NCI-H748 (cell line): ENCODE data around the gene TBC1D14.

Source experiments
- DNase-seq: peaks from one replicate; lab custom pipeline; 2025; ENCODE audit not compliant: unreplicated experiment; lab: John Stamatoyannopoulos, UW

The TBC1D14 gene

DNA sequence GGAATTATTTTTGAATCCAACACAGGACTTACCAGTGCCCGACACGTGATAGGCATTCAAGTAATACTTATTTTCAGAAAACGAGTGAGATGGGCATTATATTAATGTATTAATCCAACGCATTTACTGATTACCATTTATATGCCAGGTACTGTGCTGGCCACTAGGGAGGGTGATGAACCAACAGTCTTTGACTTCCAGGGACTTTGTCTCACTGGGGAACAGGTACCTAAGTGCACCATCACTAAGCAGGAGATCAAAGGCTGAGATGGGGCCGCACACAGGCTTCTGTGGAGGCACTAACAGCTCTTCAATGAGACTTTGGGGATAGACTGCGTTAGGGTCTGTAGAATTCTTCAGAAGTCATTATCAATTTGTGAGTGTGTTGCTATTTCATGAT is 127.8 kb downstream of the TBC1D14 start:
- no peak for DNase-seq

DNA sequence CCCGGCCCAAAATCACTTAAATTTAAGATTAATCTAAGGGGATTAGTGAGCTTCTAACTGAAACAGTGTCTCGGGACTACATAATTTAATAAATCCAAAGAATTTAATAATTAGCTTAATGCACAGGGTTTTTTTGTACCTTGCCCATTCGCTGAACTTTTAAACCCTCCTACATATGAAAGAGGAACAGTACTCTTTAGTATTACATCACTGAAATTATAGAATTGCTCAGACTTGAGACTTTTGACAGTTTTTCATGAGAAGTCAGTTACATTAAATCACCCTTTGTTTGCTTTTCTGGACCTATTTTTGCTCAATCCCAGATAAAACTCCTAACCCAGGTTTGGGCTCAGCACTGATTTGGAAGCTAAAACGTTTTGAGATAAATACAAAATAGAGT is 131.1 kb downstream of the TBC1D14 start:
- DNase-seq: no peak

DNA sequence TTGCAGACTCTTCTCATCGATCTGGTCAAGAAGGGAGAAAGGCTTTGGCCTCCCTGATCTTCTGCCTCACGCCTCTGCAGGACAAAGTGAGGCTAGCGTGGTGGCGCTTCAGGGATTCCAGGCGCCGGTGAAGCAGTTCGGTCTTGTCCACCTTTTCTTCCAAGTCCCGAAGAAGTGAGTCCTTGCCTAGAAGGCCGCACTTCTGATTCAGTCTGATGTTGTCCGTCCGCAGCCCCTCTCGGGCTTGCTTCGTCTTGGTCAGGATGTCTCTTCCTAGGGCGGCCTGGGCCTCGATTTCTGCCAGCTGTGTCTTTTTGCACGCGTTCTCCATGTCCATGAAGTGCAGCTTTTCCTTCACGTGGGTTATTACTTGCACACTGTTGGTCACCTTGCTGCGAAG is 131.6 kb downstream of the TBC1D14 start:
- no peak for DNase-seq

DNA sequence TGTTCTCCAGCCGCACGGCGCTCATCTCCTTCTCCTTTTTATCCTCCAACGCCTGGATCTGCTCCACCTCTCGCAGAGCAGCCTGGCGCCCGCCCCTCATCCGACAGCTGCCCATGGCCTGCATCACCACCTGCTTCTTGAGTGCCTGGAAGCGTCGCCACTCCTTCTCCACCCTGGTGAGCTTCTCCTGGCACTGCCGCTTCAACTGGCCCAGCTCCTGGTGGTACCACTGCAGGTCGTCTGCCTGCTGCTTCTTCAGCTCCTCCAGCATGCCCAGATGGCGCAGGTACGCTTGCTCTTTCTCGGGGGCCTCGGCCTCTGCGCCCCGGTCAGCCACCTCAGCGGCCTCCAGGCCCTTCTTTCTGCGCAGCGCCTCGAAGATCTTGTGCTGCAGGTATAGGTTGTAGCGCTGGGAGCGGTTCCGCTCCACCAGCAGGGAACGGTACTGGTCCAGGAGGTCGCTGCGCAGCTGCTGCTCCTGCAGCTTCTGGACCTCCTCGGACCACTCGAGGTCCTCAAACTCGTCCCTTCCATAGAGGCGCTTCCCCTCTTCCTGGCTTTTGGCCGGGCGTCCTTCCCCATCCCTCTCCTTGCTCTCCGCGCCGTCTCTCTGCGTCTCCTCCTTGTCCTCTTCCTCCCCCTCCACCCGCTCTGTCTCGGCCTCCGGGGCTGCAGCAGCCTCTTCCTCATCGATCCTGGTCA is 132.3 kb downstream of the TBC1D14 start:
- DNase-seq: peak; percentile 67

DNA sequence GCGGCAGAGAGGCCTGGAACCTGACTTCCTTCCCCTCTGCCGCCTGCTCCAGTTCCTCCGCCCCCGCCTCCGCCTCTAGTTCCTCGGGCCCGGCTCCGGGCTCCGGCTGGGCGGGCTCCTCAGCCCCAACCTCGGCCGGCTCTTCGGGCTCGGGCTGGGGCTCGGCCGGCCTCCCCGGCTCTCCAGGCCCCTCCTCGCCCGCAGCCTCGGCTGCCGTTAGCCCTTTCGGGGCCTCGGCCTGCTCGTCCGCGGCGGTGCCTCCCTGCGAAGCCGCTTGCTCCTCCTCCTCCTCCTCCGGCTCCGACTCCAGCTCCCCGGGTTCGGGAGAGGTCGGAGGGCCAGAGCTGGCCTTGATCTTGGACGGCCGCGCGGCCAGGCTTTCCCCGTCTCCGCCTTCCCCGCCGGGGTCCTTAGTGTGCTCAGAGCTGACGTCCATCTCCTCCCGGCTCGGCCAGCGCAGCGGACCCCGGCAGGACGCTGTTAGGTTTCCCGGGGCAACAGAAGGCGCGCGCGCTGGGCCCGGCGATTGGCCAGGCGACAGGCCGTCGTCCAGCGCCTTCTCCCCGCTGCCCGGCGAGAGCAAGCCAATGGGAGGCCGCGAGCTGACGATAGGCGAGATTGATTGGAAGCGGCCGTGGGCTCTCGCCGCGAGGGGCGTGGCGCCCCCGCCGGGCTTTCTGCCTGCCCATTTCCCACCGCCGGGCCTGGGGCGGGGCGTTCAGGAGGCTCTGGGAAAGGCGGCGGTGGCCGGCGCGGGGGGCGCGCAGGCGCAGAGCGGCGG is 133.1 kb downstream of the TBC1D14 start:
- DNase-seq: peak; percentile 97

DNA sequence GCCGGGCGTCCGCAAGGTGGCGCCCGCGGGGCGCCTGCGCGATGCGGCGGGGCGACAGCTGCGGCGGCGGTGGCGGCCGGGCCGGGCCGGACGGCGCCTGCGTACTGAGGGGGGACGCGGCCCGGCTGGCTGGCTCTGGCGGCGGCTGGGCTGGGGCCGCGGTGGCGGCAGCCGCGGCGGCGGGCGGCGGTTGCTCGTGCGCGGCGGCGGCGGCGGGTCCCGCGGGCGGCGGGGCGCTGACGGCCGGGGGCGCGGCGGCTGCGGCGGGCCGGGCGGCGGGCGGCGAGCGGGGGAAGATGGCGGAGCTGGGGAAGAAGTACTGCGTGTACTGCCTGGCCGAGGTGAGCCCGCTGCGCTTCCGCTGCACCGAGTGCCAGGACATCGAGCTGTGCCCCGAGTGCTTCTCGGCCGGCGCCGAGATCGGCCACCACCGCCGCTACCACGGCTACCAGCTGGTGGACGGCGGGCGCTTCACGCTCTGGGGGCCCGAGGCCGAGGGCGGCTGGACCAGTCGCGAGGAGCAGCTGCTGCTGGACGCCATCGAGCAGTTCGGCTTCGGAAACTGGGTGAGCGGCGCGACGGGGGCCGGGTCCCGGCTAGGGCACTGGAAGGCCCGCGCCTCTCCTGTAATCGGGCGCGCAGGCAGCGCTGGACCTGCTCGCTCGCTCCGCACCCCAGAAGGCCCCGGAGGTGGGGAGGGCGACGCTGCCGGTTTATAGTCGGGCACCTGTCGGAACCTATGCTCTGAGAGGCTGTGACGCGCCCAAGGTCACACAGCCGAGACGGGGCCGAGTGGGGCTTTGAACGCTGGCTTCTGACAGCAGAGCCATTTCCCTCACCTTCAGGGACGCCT is 133.9 kb downstream of the TBC1D14 start, which contains the start of gene TADA2B:
TADA2B (plus strand) TSS at position 89 of the 853 bp plus-strand sequence; CDS start at position 297, 208 bp downstream.
- DNase-seq: peak; percentile 49

DNA sequence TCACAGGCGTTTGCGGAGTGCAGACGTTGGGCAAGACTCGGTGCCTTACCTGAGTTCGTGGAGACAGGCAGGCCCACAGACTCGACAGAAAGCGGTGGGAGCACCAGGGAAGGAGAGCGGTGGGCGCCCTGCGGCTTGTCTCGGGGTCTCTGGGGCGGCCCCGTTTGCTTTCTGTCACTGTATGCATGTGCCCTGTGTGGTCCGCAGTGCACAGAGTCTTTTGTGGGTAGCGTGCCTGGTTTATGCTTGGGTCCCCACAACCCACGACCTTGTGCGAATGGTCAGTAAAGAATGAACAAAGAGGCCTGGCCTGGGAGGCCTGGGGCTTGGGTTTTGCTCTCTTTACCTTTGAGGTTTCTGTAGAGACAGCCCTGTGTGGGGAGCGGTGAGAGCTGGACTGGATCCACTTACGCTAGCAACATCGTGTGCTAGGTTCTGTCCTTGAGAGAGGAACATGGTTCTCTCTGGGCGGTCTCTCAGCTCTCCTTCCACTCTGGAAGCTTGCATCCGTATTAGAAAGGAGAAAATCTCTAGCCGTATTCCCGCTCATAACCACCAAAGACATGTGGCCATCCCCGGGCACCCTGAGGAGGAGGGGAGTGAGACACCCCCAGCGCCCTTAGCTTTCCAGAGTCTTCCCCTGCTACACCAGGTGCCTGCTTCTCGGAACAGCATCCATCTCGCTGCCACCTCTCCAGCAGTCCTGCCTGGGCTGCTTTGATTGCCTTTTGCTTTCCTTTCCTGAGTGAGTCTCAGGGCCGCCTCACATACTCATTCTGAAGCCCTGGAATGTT is 134.7 kb downstream of the TBC1D14 start:
- no peak for DNase-seq

DNA sequence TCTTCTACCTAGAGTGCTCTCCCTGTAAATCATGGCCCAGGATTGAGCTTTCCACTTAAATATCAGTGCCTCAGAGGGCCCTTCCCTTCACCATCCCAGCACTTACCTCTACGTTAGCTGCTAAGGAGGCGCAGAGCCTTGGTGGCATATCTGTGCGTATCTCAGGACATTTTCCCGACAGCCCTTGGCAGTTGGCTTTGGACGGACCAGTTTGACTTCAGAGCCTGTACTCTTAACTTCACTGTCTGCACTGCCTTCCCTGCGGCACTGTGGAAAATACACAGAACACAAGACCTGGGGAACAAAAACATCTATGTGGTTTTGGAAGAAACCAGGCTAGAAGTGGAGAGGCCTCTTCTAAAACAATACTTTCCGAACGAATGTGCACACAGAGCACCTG is 135.9 kb downstream of the TBC1D14 start:
- DNase-seq: no peak

DNA sequence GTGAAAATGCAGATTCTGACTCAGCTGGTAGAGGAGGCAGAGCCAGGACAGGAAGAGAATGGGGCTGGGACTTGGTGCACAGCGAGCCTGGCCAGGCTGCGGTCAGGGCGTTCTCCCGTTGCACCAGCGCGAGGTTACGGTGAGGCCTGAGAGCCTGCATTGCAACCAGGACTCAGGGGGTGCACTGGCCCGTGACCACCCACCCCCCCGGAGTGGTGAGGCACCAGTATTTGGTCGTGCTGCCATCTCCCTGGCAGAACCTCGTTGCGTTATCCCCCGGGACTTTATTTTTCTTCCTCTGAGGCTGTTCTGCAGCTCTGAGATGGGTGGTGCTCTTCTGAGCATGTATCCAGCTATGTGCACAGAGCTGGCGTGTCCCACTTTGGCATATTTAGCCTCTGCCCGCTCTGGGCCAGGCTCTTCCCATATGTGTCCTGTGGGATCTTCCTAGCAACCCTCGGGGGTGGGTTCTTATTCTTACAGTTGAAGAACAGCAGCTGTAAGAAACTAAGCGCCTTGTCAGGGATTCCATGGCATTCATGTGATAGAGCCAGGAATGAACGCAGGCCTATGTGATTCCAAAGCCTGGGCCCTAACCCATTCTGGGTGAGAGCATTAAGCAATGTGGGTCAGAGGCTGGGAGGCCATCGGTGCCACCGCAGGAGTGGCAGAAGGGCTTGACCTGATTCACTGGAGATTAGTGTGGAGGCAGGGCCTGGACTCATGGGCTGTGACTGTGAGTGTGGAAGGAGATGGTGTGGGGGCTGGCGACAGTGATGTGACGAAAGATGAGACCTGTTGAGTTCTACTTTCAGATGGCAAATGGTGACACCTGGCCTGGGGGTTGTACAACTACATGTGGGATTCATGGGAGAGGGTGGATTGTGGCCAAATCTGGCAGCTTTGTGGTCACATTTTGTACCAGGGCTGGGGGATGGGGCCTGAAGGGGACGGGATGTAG is 136.6 kb downstream of the TBC1D14 start:
- no peak for DNase-seq

DNA sequence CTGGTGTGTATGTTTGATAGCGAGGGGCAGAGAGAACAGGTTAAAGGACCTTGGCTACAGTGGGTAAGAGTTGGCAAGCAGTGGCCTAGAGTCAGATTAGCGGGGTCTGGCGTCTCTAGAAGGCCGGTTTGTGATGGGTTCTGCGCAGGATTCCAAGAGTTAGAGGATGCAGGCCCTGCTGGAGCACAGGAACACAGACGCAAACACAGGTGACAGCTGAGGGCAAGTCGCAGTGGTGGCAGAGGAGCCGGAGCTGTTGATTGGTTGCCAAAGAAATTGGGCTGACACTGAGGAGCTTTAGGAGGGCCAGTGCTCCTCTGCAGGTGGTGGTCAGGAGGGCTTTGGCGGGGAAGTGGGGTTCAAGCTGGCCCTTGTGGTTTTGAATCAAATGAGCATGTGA is 137.3 kb downstream of the TBC1D14 start:
- no peak for DNase-seq

DNA sequence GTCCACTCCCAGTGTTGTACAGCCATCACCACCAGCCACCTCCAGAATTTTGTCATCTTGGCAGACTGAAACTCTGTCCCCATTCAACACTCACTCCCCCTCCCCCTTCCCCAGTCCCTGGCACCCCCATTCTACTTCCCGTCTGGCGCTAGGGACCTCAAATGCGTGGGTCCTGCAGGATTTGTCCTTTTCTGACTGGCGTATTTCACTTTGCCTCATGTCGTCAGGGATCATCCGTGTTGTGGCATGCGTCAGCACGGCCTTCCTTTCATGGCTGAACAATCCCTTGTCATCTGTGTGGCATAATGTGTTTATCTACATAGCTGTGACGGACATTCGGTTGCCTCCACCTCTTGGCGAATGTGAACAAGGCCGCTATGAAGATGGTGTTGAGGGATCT is 139.0 kb downstream of the TBC1D14 start:
- no peak for DNase-seq

DNA sequence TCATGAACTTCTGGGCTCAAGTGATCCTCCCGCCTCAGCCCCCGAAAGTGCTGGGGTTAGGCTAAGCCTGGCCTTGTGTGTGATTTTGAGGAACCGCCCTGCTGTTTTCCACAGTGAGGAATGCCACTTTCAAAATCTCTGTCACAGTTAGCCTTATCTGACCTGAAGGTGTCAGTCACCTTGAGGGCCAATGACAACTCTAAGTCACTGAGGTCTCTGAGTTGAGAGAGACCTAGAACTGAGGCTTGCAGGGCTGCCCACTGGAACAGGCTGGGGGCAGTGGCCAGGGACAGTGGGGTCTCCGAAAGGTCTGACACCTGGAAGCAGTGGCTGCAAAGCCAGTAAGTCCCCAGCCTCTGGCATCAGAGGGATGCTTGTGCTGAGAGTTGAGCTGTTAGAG is 139.7 kb downstream of the TBC1D14 start:
- DNase-seq: no peak

DNA sequence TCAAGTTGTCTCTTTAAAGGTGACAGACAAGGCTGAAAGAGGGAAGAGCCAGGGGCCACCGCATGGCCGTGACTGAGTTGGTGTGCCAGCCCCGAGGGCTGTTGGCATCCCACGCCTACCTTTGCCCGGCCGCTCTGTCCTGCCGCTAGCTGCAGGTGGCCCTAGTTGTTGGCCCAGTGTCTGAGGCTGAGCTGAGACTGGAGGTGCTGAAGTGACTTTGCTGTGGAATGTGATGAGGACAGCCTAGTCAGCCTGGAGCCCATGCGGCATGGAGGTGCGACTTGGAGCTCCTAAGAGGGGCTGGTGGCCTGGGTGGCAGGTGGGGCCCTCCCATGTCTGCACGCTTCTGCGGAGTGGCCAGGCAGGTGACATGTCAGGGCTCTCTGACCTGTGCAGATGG is 140.1 kb downstream of the TBC1D14 start:
- DNase-seq: no peak

DNA sequence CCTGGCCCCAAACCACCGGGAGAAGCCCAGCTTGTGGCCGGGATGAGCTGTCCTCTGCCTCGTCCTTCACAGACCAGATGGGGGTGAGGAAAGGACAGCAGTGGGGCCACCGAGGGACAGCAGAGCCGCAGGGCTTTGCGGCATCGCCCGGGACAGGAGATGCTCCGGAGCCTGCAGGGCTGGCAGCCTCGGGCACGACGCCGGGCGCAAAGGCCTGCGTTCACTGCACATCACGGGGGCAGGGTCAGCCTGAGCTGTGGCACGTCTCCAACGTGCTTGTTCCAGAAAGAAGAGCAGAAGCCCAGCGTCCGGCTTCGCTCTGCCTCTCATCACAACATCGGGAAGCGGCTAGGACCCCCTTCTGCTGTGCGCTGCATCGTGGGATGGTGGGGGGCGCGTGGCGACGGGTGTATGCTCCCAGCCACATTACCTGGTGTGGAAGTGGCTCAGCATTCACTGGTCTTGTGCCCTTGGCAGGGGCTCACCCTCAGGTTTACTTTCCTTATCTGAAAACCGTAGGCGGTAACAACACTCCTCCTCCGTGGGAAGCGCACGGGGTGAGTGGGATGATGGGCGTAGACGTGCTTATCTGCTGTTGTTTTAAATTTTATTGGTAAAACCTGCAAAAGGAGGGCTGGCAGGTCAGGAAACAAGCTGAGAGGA is 141.0 kb downstream of the TBC1D14 start:
- DNase-seq: no peak

DNA sequence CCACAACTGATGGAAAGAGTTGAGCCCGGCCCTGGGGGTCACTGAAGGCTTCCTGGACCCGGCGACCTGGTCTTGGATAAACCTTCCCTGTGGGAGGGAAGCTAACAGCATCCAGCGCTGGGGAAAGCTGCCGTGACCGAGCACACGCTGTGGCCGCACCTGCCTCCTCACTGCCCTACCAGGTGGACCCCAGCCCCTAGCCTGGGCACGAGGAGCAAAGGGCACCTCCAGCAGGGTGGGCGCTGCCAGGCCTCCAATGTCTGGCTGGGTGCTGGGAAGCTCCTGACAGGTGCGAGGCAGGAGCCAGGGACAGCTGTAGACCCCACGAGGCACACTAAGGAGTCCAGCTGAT is 141.5 kb downstream of the TBC1D14 start:
- DNase-seq: no peak

DNA sequence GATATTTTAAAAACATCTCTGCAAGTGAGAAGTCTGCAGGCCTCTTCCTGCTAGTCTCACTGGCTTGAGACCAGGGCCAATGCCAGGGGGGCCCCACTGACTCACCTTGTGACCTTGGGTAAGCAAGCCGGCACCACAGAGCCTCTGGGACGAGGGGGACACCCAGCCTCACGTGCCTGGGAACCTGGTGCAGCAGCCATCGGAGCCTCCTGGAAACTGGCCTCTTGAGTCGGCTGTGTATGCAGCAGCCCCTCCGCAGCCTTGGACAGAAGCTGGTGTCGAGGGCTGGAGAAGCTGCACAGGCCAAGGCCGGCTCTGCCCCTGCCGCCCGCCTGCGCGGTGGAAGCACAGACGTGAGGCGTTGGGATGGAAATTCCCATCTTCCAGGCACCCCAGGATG is 142.3 kb downstream of the TBC1D14 start:
- no peak for DNase-seq

DNA sequence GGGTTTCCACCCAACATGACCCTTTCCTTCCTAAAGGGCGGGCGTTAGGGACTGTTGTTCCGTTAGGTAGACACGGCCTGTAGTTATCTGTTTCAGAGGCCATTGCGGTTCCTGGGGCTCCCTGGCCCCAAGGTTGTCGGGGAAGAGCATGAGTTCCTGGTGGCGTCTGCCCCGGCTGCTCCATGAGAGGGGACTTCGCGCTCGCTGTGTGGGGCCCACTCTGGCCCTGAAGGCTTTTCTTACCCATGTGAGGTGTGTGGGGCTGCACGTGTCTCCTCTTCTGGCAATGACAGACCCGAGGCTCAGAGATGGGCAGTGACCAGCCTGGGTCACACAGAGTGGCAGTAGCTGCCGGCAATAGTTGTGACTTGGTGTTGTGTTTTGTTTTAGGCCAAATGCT is 142.7 kb downstream of the TBC1D14 start:
- DNase-seq: no peak

DNA sequence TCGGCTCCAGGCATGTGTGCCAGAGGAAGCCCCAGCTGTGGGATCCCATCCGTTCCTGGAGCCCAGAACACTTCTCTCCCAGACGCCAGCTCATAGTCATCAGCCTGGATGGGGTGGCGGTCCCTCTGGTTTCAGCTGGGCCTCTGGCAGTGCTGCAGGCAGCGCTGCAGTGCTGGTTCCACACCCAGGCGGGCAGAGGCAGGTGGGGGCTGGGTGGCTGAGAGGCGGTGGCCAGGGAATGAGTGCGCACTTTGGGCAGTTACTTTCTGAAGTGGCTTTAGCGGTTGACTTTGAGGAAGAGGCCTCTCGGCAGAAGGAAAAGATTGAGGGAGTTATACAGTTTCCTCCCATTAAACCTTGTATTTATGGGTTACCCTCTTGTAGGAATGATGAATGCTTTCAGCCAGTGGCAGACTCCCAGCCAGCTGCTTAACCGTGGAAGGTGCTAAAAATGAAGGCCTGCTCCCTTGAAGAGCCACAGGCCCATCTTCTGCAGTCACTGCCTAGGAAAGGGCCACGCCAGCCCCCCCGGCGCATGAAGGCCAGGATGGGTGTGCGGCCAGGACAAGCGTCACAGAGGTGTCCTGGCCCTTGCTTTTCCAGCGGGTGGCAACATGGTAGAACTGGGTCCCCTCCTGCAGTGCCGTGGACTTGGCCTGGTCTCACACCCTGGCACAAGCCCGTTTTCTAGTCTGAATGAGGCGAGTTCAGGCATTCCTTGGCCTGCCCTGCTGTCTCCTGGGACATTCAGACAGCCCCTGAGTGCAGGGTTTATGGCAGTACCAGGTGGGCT is 143.5 kb downstream of the TBC1D14 start:
- DNase-seq: no peak
